GM18507 (cell line): Measurements from ENCODE around the gene RETN.

ENCODE experiments used
- DNase-seq: peaks from one replicate; pipeline ENCODE4 v3.0.0; 2011; ENCODE audit warnings: low read depth; ENCODE audit not compliant: insufficient read length; ENCODE audit errors: extremely low spot score
- FAIRE-seq: peaks from 2 replicates; lab custom pipeline; 2011; peaks lifted over from hg19 to GRCh38; lab: Jason Lieb, UNC

The RETN gene

GRCh38 chr19:7701654-7702457 is 33.0 kb downstream of the RETN start, which contains the start of gene FCER2:
Gene FCER2 (minus strand): TSS chr19:7702131. CDS start chr19:7699760, 2,371 bp downstream.
- DNase-seq = no peak
- FAIRE-seq = peak; percentile 99

- FAIRE-seq (no peak), DNase-seq (no peak)
Observed at GRCh38 chr19:7703332-7703731, 34.5 kb downstream of the RETN start.

GRCh38 chr19:7704280-7705060 is 35.6 kb downstream of the RETN start:
- FAIRE-seq (peak; percentile 26), DNase-seq (no peak)

- FAIRE-seq (peak; percentile 99), DNase-seq (peak; percentile 62)
Observed at GRCh38 chr19:7705387-7706187, 36.7 kb downstream of the RETN start.

- DNase-seq = no peak
- FAIRE-seq = no peak
Observed at GRCh38 chr19:7706188-7706954, 37.5 kb downstream of the RETN start.

GRCh38 chr19:7706955-7707456 is 38.2 kb downstream of the RETN start:
- DNase-seq = no peak
- no peak for FAIRE-seq

GRCh38 chr19:7709932-7710460 is 41.1 kb downstream of the RETN start:
- no peak for DNase-seq
- FAIRE-seq = no peak

- FAIRE-seq = no peak
- DNase-seq = no peak
Observed at GRCh38 chr19:7710616-7711015, 41.8 kb downstream of the RETN start.

GRCh38 chr19:7715671-7716070 is 46.8 kb downstream of the RETN start:
- no peak for DNase-seq
- no peak for FAIRE-seq

- DNase-seq = no peak
- no peak for FAIRE-seq
Observed at GRCh38 chr19:7716762-7717161, 47.9 kb downstream of the RETN start.

GRCh38 chr19:7718668-7719067 is 49.8 kb downstream of the RETN start:
- FAIRE-seq (peak; percentile 49), DNase-seq (no peak)
